SK-N-MC (cell line): ENCODE data around the gene MAP1LC3B.

Experiments
- EZH2 ChIP-seq: fragments of 200-600 bp; sonication (generic); IDR thresholded peaks from one replicate; pipeline ENCODE4 v1.6.1; 2017; ENCODE audit warnings: antibody characterized with exemption
- FOXP2 ChIP-seq: optimal IDR thresholded peaks from 2 replicates; pipeline ENCODE3; 2011; ENCODE audit warnings: mild to moderate bottlenecking, moderate library complexity; ENCODE audit not compliant: insufficient read depth; ENCODE audit errors: extremely low read length, control extremely low read depth
- POLR2AphosphoS5 ChIP-seq: IDR thresholded peaks from 2 replicates; pipeline ENCODE4 v1.6.1; 2012; ENCODE audit warnings: mild to moderate bottlenecking, low read depth, low read length, borderline replicate concordance

DNA sequence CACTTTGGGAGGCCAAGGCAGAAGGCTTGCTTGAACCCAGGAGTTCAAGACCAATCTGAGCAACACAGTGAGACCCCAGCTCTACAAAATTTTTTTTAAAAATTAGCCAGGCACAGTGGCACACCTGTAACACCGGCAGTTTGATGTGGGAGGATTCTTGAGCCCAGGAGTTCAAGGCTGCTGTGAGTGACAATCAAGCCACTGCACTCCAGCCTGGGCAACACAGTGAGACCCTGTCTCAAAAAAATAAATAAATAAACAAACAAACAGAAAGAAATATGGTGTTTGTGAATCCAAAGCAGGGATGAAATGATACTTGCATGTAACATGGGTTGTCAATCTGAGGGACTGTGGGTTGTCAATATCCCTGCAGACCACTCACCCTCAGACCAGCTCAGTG, 25.2 kb upstream of the MAP1LC3B start:
- TF ChIP-seq POLR2AphosphoS5 (no peak), EZH2 (no peak), FOXP2 (no peak)
